Ectodermal cell (in vitro differentiated cells): ENCODE results near the gene CEP112.

Experiments used
- H3K27ac ChIP-seq: 2 replicates; pipeline ENCODE4 v1.7.0; 2013; ENCODE audit warnings: mild to moderate bottlenecking, low read depth, low read length; ENCODE audit not compliant: insufficient read depth, poor library complexity, severe bottlenecking
- H3K27me3 ChIP-seq: 2 replicates; pipeline ENCODE4 v1.7.0; 2013; ENCODE audit warnings: mild to moderate bottlenecking, low read length; ENCODE audit not compliant: insufficient read depth, control insufficient read depth, poor library complexity, severe bottlenecking
- H3K36me3 ChIP-seq: one replicate; pipeline ENCODE4 v1.7.0; 2013; ENCODE audit warnings: low read length; ENCODE audit not compliant: control insufficient read depth, insufficient read depth
- H3K4me1 ChIP-seq: one replicate; pipeline ENCODE4 v1.7.0; 2013; ENCODE audit warnings: low read length; ENCODE audit not compliant: control insufficient read depth, insufficient read depth
- H3K4me3 ChIP-seq: 2 replicates; pipeline ENCODE4 v1.7.0; 2013; ENCODE audit warnings: low read depth, low read length, control low read depth; ENCODE audit not compliant: insufficient read depth
- H3K9me3 ChIP-seq: 2 replicates; pipeline ENCODE4 v1.7.0; 2013; ENCODE audit warnings: mild to moderate bottlenecking, low read length, moderate library complexity; ENCODE audit not compliant: control insufficient read depth
- WGBS, 2 experiments: methylation state at CpG; one replicate each; pipeline ENCODE4 v1.1.7; 2013; ENCODE audit warnings: missing lambda C conversion rate in 2 of 2; 5-methylcytosine and 5-hydroxymethylcytosine counted together

The CEP112 gene

DNA sequence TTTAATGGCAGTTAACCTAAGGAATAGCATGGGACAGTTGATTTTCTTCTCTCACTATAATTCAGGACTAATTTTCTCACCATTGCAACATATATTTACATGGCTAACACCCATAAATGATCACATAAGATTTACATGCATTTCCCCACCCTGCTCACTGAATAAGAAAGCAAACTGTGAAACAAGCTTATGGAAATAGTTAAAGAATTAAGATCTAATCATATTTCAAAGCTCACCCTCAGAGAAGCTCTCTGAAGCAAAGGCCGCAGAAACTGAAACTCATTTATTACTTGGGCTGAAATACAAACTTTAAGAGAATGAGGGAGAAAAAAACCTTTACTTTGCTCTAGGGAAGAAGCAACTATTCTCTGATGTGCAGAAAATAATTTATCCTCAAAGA lies 411.8 kb downstream of the CEP112 start:
- WGBS, 2 experiments, result 100% methylated on average over 1 of the region's 1 CpG
- no peaks in the 10 kb centered on the region for H3K27me3 ChIP-seq
- no peaks in the 10 kb centered on the region for H3K36me3 ChIP-seq

DNA sequence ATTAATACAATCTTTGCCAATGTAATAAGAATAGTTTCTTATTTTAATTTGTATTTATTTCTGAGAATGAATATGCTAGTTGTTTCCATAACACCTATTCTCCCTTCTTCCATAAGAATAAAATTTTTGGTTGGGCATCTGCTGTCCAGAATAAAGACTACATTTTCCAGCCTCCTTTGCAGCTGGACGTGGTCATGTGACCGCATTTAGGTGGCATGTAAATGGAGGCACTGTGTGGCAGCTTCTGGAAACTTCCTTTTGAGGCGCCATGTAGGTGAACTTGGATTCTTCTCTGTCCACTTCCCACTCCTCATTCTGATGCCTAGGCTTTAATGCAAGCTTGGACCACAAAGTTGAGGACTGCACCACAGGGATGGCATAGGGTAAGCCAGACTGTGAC lies 415.0 kb downstream of the CEP112 start:
- 79 to 84% methylated on average over 3 of the region's 3 CpGs for WGBS, 2 experiments
- H3K27ac ChIP-seq, result no peak overlapping the region
- H3K27me3 ChIP-seq, result no peaks in the 10 kb centered on the region
- H3K4me1 ChIP-seq, result peaks cover 10% of the 10 kb centered on the region
- no peaks in the 10 kb centered on the region for H3K9me3 ChIP-seq
- no peaks in the 10 kb centered on the region for H3K36me3 ChIP-seq
- H3K4me3 ChIP-seq, result no peak overlapping the region

More for the DNA sequence above, 411.8 kb downstream of the CEP112 start:
- Histone ChIP-seq H3K27ac (no peak overlapping the region), H3K9me3 (no peaks in the 10 kb centered on the region), H3K4me3 (no peak overlapping the region), H3K4me1 (peaks cover 1% of the 10 kb centered on the region)

DNA sequence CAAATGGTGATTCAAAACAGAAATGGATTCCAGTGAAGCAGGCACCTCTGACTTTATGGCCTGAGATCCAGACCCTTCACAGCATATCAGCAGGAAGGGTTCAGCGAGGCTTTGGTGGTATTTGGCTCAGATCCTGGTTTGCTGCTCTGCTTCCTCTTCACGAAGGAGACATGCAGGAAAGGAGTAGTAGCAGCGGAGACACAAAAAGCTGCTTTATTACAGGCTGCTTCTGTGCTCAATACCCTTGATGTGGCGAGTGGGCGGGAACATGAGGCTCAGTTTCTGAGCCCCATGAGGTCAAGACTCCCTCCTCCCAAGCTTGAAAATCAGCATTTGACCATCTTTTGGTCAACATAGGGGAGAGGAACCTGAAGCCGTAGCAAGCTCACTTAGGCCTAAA lies 417.1 kb downstream of the CEP112 start:
- no peaks in the 10 kb centered on the region for H3K27me3 ChIP-seq
- H3K4me1 ChIP-seq, result peaks cover 10% of the 10 kb centered on the region
- no peaks in the 10 kb centered on the region for H3K36me3 ChIP-seq
- H3K27ac ChIP-seq, result no peak overlapping the region
- 83 to 84% methylated on average over 6 of the region's 6 CpGs for WGBS, 2 experiments
- no peak overlapping the region for H3K4me3 ChIP-seq
- no peaks in the 10 kb centered on the region for H3K9me3 ChIP-seq

DNA sequence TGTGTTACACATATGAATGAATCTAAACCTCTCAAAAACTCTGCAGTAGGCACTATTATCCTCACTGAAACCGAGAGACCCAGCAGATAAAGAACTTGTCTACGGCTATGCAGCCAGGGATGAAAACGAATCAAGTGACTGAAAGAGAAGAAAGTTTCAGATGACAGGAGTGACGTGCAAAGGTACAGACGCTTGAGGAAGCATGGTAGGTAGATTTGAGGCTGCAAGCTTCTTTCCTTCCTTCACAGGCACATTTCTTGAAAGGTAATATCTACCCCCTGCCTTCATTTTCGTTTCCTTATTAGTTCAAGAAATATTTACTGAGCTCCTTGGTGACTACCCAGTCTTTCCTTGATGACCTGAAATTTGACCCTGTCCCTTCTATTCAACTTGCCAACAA lies 418.9 kb downstream of the CEP112 start:
- Histone ChIP-seq H3K4me3 (no peak overlapping the region), H3K27ac (no peak overlapping the region), H3K27me3 (no peaks in the 10 kb centered on the region), H3K9me3 (no peaks in the 10 kb centered on the region), H3K4me1 (peaks cover 10% of the 10 kb centered on the region), H3K36me3 (no peaks in the 10 kb centered on the region)
- WGBS, 2 experiments, result 70 to 76% methylated on average over 6 of the region's 6 CpGs

DNA sequence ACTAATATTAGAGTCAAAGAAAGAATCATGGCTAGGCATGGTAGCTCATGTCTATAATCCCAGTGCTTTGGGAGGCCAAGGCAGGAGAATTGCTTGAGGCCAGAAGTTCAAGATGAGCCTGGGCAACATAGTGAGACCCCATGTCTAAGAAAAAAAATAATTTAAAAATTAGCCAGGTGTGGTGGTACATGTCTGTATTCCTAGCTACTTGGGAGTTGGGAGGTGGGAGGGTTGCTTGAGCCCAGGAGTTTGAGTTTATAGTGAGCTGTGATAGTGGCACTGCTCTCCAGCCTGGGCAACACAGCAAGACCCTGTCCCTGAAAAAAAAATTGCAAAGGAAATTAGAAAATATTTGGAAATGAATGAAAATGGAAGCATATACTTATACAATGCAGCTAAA lies 420.2 kb downstream of the CEP112 start:
- no peak overlapping the region for H3K27ac ChIP-seq
- H3K4me3 ChIP-seq, result no peak overlapping the region
- H3K4me1 ChIP-seq, result peaks cover 10% of the 10 kb centered on the region
- H3K9me3 ChIP-seq, result no peaks in the 10 kb centered on the region
- no peaks in the 10 kb centered on the region for H3K36me3 ChIP-seq
- no peaks in the 10 kb centered on the region for H3K27me3 ChIP-seq

DNA sequence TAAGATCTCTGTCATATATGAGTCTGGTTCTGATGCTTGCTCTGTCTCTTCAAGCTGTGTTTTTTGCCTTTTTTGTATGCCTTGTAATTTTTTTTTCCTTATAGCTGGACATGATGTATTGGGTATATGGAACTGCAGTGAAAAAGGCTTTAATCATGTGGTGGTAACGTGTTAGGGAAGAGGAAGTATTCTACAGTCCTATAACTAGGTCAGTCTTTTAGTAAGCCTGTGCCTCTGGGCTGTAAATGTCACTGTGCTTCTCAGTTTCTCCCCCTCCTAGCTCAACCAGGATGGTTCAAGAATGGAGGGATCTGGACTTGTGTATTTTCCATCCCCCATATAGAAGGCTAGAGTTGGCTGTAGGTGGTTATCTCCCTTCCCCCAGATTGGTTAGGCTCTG lies 428.1 kb downstream of the CEP112 start:
- no peaks in the 10 kb centered on the region for H3K36me3 ChIP-seq
- WGBS, 2 experiments, result 95 to 100% methylated on average over 1 of the region's 1 CpG
- H3K27ac ChIP-seq, result no peak overlapping the region
- no peaks in the 10 kb centered on the region for H3K27me3 ChIP-seq
- H3K4me1 ChIP-seq, result no peaks in the 10 kb centered on the region
- no peak overlapping the region for H3K4me3 ChIP-seq
- no peaks in the 10 kb centered on the region for H3K9me3 ChIP-seq

DNA sequence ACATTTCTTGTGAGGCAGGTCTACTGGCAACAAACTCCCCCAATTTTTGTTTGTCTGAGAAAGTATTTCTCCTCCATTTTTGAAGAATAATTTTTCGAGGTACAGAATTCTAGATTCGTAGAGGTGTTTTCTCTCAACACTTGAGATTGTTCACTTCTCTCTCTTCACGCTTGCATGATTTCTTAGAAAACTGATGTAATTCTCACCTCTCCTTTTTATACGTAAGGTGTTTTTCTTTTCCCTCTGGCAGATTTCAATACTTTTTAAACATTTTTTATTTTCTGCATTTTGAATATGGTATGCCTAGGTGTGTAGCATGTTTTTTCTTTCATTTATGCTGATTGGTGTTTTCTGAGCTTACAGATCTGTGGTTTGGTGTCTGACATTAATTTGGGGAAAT lies 429.0 kb downstream of the CEP112 start:
- Histone ChIP-seq H3K27ac (no peak overlapping the region), H3K4me1 (no peaks in the 10 kb centered on the region), H3K36me3 (no peaks in the 10 kb centered on the region), H3K27me3 (no peaks in the 10 kb centered on the region), H3K9me3 (no peaks in the 10 kb centered on the region), H3K4me3 (no peak overlapping the region)
- WGBS, 2 experiments, result 95 to 96% methylated on average over 4 of the region's 4 CpGs

DNA sequence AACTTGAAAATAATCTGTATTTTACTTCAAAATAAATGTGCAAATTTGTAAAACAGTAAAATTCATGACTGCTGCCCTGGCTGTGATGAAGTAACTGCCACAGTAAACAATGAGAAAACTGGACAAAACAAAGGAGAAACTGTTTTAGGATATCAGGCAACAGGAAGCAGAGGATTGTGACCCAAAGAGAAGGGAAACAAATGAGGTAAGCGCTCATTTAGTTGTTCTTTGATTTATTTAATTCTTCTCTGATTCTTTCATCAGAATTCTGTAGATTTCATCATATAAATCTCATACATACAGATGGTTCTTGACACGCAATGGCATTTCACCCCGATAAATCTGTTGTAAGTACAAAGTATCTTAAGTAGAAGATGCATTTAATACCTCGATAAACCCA lies 432.4 kb downstream of the CEP112 start:
- no peaks in the 10 kb centered on the region for H3K4me1 ChIP-seq
- H3K27ac ChIP-seq, result no peak overlapping the region
- 96 to 100% methylated on average over 1 to 4 of the region's 4 CpGs for WGBS, 2 experiments
- H3K9me3 ChIP-seq, result no peaks in the 10 kb centered on the region
- no peaks in the 10 kb centered on the region for H3K27me3 ChIP-seq
- no peaks in the 10 kb centered on the region for H3K36me3 ChIP-seq
- H3K4me3 ChIP-seq, result no peak overlapping the region

GRCh38 chr17:65756760-65757159 lies 435.2 kb downstream of the CEP112 start:
- H3K27ac ChIP-seq, result no peak overlapping the region
- H3K27me3 ChIP-seq, result no peaks in the 10 kb centered on the region
- H3K9me3 ChIP-seq, result no peaks in the 10 kb centered on the region
- no peak overlapping the region for H3K4me3 ChIP-seq
- H3K4me1 ChIP-seq, result no peaks in the 10 kb centered on the region
- H3K36me3 ChIP-seq, result no peaks in the 10 kb centered on the region

DNA sequence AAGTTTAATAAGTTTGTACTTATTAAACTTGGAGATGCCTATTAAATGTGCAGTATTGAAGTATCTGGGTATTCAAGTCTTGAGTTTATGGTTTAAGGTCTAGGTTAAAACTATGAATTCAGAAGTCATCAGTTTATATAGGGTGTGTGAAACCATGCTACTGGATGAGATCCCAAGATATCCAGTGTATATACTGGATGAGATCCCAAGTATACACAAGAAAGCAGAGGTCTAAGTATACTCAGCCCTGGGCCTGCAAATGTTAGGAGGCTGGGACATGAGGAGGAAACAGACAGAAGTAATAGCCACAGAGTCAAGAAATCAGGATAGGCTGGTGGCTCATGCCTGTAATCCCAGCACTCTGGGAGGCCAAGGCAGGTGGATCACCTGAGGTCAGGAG lies 436.1 kb downstream of the CEP112 start:
- Histone ChIP-seq H3K4me3 (no peak overlapping the region), H3K9me3 (no peaks in the 10 kb centered on the region), H3K4me1 (no peaks in the 10 kb centered on the region), H3K27me3 (no peaks in the 10 kb centered on the region), H3K27ac (no peak overlapping the region), H3K36me3 (no peaks in the 10 kb centered on the region)

DNA sequence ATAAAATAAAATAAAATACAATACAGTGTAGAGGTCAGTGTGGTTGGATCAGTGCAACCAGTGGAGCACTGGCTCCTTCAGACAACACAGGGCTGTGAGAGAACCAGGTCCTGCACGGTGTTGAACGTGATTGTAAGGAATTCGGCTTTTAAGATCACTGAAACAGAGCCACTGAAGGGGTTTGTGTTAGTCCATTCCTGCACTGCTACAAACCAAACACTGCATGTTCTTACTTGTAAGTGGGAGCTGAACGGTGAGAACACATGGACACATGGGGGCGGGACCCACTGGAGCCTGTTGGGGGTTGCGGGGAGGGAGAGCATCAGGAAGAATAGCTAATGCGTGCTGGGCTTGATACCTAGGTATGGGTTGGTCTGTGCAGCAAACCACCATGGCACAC lies 437.3 kb downstream of the CEP112 start:
- Histone ChIP-seq H3K36me3 (no peaks in the 10 kb centered on the region), H3K27me3 (no peaks in the 10 kb centered on the region), H3K4me3 (no peak overlapping the region), H3K9me3 (no peaks in the 10 kb centered on the region), H3K4me1 (no peaks in the 10 kb centered on the region), H3K27ac (no peak overlapping the region)
- 94 to 98% methylated on average over 7 of the region's 7 CpGs for WGBS, 2 experiments
